ENCODE data around the gene BTBD10. TPM values are rescaled to one million over a fixed set of nuclear protein-coding genes. Genes with fewer than 3 reads are reported as not detected.
A peak's percentile ranks its signal among the peaks of the same experiment; 100 is the strongest.

BTBD10 gene
- total RNA-seq, 2 donors from 2014 or later, result 26.1 to 28.0 TPM

- no peak for DNase-seq (ENCODE audit: low spot score)
- no peaks in the 10 kb centered on the region for H3K36me3 ChIP-seq
- no peak overlapping the region for H3K27ac ChIP-seq
- no peaks in the 10 kb centered on the region for H3K9me3 ChIP-seq
- H3K4me3 ChIP-seq, result no peak overlapping the region
- TF ChIP-seq, protein P1, sequence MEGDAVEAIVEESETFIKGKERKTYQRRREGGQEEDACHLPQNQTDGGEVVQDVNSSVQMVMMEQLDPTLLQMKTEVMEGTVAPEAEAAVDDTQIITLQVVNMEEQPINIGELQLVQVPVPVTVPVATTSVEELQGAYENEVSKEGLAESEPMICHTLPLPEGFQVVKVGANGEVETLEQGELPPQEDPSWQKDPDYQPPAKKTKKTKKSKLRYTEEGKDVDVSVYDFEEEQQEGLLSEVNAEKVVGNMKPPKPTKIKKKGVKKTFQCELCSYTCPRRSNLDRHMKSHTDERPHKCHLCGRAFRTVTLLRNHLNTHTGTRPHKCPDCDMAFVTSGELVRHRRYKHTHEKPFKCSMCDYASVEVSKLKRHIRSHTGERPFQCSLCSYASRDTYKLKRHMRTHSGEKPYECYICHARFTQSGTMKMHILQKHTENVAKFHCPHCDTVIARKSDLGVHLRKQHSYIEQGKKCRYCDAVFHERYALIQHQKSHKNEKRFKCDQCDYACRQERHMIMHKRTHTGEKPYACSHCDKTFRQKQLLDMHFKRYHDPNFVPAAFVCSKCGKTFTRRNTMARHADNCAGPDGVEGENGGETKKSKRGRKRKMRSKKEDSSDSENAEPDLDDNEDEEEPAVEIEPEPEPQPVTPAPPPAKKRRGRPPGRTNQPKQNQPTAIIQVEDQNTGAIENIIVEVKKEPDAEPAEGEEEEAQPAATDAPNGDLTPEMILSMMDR (IDR thresholded peaks at IDR 0.05), result no peak
- H3K4me1 ChIP-seq, result peaks cover 0 to 7% of the 10 kb centered on the region in 2 donors
- H3K27me3 ChIP-seq, result no peaks in the 10 kb centered on the region
Observed at GRCh38 chr11:13461291-13461690, 1.7 kb downstream of the BTBD10 start.

- no peak overlapping the region for H3K27ac ChIP-seq
Observed at GRCh38 chr11:13450832-13451397, 12.1 kb downstream of the BTBD10 start.

GRCh38 chr11:13449522-13449921, 13.5 kb downstream of the BTBD10 start:
- peaks cover 0 to 13% of the 10 kb centered on the region in 2 donors for H3K4me1 ChIP-seq
- DNase-seq (ENCODE audit: low spot score), result no peak
- no peak overlapping the region for H3K4me3 ChIP-seq
- TF ChIP-seq, protein P1 (IDR thresholded peaks at IDR 0.05), result no peak
- H3K27me3 ChIP-seq, result no peaks in the 10 kb centered on the region
- H3K9me3 ChIP-seq, result peaks cover 0 to 5% of the 10 kb centered on the region in 2 donors
- peak overlapping the region in 1 of 2 donors; percentile 64 for H3K27ac ChIP-seq
- no peaks in the 10 kb centered on the region for H3K36me3 ChIP-seq

More at GRCh38 chr11:13450832-13451397, 12.1 kb downstream of the BTBD10 start:
- H3K27me3 ChIP-seq, result no peaks in the 10 kb centered on the region
- peaks cover 0 to 5% of the 10 kb centered on the region in 2 donors for H3K9me3 ChIP-seq
- TF ChIP-seq, protein P1 (IDR thresholded peaks at IDR 0.05), result no peak
- no peaks in the 10 kb centered on the region for H3K36me3 ChIP-seq
- peaks cover 0 to 13% of the 10 kb centered on the region in 2 donors for H3K4me1 ChIP-seq
- DNase-seq (ENCODE audit: low spot score), result no peak
- no peak overlapping the region for H3K4me3 ChIP-seq

DNA sequence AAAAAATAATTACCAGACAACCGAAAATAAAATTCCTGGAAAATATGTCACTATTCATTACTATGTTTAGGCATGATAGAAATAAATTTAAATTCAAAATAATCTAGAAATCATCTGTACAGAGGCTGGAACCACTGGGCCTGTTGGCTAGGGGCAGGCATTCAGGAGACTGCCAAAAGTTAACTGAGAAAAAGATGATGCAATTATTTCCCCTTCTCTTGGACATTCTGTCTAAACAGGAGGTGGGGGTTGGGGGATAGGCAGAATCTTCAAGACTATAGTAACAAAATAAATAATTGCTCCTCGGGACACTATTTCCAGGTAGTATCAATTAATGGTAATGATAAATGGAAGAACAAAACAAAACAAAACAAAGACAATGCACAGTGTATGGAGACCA, 14.1 kb downstream of the BTBD10 start:
- TF ChIP-seq, protein P1 (IDR thresholded peaks at IDR 0.05), result no peak
- H3K9me3 ChIP-seq, result peaks cover 0 to 5% of the 10 kb centered on the region in 2 donors
- no peaks in the 10 kb centered on the region for H3K36me3 ChIP-seq
- DNase-seq (ENCODE audit: low spot score), result no peak
- peak overlapping the region; percentile 50 to 64 for H3K27ac ChIP-seq
- no peak overlapping the region for H3K4me3 ChIP-seq
- H3K27me3 ChIP-seq, result no peaks in the 10 kb centered on the region
- H3K4me1 ChIP-seq, result peaks cover 0 to 13% of the 10 kb centered on the region in 2 donors

DNA sequence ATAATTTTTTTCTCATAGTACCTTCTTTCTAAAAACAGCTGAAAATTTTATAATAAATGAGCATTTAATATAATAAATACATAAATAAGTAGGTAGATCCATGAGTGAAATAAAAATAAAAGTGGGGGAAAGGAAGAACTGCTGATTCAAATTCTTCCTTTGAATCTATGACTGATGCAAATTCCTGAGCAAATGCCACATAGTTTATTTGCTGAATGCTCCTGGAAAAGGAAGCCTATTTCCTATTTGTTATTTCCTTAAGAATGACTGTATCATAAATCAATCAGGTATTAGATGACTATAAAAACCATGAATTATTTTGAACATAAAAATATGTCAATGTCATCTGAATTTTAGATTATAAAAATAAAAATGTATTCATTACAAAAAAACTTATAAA, 16.6 kb downstream of the BTBD10 start:
- Histone ChIP-seq H3K27ac (no peak overlapping the region), H3K27me3 (no peaks in the 10 kb centered on the region), H3K9me3 (peaks cover 0 to 5% of the 10 kb centered on the region in 2 donors), H3K4me3 (no peak overlapping the region), H3K36me3 (no peaks in the 10 kb centered on the region), H3K4me1 (peaks cover 0 to 13% of the 10 kb centered on the region in 2 donors)
- DNase-seq (ENCODE audit: low spot score), result no peak
- TF ChIP-seq, protein P1 (IDR thresholded peaks at IDR 0.05), result no peak

DNA sequence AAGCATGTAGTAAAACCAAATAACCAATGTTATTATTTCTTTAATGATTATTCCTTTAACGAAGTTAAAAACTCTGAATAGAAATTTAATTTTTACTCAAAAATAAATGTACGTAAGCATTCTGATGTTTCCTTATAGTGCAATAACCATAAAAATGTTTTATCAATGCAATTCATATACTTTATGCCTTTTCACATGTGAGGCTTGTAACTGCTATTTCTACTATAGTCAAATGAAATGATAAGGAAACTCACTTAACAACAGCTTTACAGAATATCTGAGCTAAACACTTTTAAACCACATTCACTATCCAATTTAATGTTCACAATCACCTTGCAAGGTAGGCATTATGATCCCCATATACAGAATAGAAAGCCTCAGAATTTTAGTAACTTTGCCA, 17.4 kb downstream of the BTBD10 start:
- TF ChIP-seq, protein P1 (IDR thresholded peaks at IDR 0.05), result no peak
- no peak overlapping the region for H3K4me3 ChIP-seq

More for the DNA sequence above, 17.4 kb downstream of the BTBD10 start:
- H3K36me3 ChIP-seq, result no peaks in the 10 kb centered on the region
- H3K4me1 ChIP-seq, result peaks cover 0 to 14% of the 10 kb centered on the region in 2 donors
- no peak for DNase-seq (ENCODE audit: low spot score)
- H3K9me3 ChIP-seq, result peaks cover 0 to 5% of the 10 kb centered on the region in 2 donors
- no peaks in the 10 kb centered on the region for H3K27me3 ChIP-seq
- no peak overlapping the region for H3K27ac ChIP-seq
